Adrenal gland (tissue), 12 donors: Measurements from ENCODE around the gene RCOR3. TPM values are rescaled to one million over a fixed set of nuclear protein-coding genes. Genes with fewer than 3 reads are reported as not detected.
A peak's percentile ranks its signal among the peaks of the same experiment; 100 is the strongest.
"Not testable (repeated sequence)": the region's sequence is repeated elsewhere in the genome, so short reads cannot be mapped to it uniquely, and the experiment has no call there.

ENCODE experiments used
- DNase-seq, 7 donors: peaks; one replicate each; pipeline ENCODE4 v3.0.0-alpha.2; 2019 to 2020
- H3K27ac ChIP-seq, 5 donors: fragments of 200-600 bp; sonication (generic) in 4 of 5; 1 replicate in 3 of 5; 2 replicates in 2 of 5; pipeline versions ENCODE4 v1.5.1 to v1.8.0; 2016 to 2020; ENCODE audit warnings: mild to moderate bottlenecking in 1 of 5
- H3K27me3 ChIP-seq: fragments of 200-600 bp; 2 replicates; pipeline ENCODE4 v1.8.0; 2021
- H3K36me3 ChIP-seq, 2 donors: fragments of 200-600 bp; replicated peaks in 1 of 2; 1 replicate in 1 of 2; 2 replicates in 1 of 2; pipeline versions ENCODE4 v1.5.1 to v1.8.0; 2018 to 2022
- H3K4me1 ChIP-seq, 2 donors: fragments of 200-600 bp; replicated peaks in 1 of 2; 1 replicate in 1 of 2; 2 replicates in 1 of 2; pipeline versions ENCODE4 v1.5.1 to v1.8.0; 2018 to 2021
- H3K4me3 ChIP-seq, 4 donors: fragments of 200-600 bp; sonication (generic) in 3 of 4; one replicate each; pipeline ENCODE4 v1.5.1; 2016 to 2018
- H3K9me3 ChIP-seq, 3 donors: fragments of 200-600 bp; sonication (generic) in 1 of 3; replicated peaks in 1 of 3; 1 replicate in 2 of 3; 2 replicates in 1 of 3; pipeline versions ENCODE4 v1.5.1 to v1.8.0; 2016 to 2021
- CTCF ChIP-seq, 6 experiments: fragments of 450-650 bp in 4 of 6; fragments of 200-600 bp in 2 of 6; sonication (generic) in 1 of 6; IDR thresholded peaks; 1 replicate in 5 of 6; 2 replicates in 1 of 6; pipeline versions ENCODE4 v1.5.1 to v1.8.0; 2016 to 2021; ENCODE audit warnings: antibody characterized with exemption in 6 of 6, mild to moderate bottlenecking in 2 of 6, moderate library complexity in 1 of 6
- POLR2A ChIP-seq, 2 donors: fragments of 450-650 bp; IDR thresholded peaks; one replicate each; pipeline ENCODE4 v1.6.1; 2017; ENCODE audit warnings: antibody characterized with exemption in 2 of 2, mild to moderate bottlenecking in 2 of 2, moderate library complexity in 1 of 2
- WGBS, 4 donors: extraction: QIAGEN DNeasy Blood & Tissue Kit in 2 of 4; methylation state at CpG; one replicate each; pipeline versions ENCODE4 v1.1.5 to v1.1.7; 2013 to 2017; 5-methylcytosine and 5-hydroxymethylcytosine counted together
- intact Hi-C, 2 donors: fragments of 100-400 bp; cut with DNase I; formaldehyde crosslinking; loops; one replicate each; pipeline versions ENCODE4 v1.14.1 to v1.15.0; 2022 to 2023
- polyA plus RNA-seq, 3 donors: library from polyadenylated mRNA; stranded (reverse); fragments of 200-250 nt in 2 of 3; fragments of 350-450 nt in 1 of 3; fragmentation: Illumina TruSeq in 1 of 3; extraction: RNeasy Lipid Tissue Mini Kit (QIAGEN cat#74804) in 1 of 3; gene quantifications; one replicate each; pipeline ENCODE4 v1.2.3, GENCODE V29; 2013 to 2014
- total RNA-seq, 9 donors: library from RNA; depleted of rRNA in 4 of 9; stranded (reverse); fragments of >200 nt in 4 of 9; fragments of 120-200 nt in 1 of 9; fragmentation: NEBNext Ultra II Directional in 1 of 9; extraction: Animal tissue kit (Norgen Biotek cat#: 25700) in 1 of 9; gene quantifications; one replicate each; pipeline versions ENCODE4 v1.1.0 to v1.2.4, GENCODE V29; 2013 to 2023
- donor health status: healthy with polysubstance abuse.
- donor health status: Bipolar disorder and iron deficiency.
- donor health status: DM: yes; HTN: yes; CAD: no.
- donor health status: DM: no; HTN: no; CAD: no.
- donor health status: DM: no; HTN: no; CAD: no.
- donor health status: DM: yes; HTN: yes; CAD: no.

The RCOR3 gene
- total and polyA plus RNA-seq, 12 donors: 19.4 to 57.2 (median 34.5) TPM

GRCh38 chr1:211349741-211350140 lies 90.6 kb downstream of the RCOR3 start:
- TF ChIP-seq CTCF (IDR thresholded peaks at IDR 0.05): no peak
- no peak for TF ChIP-seq POLR2A (IDR thresholded peaks at IDR 0.05)
- Histone ChIP-seq H3K4me3 (no peak overlapping the region), H3K27ac (no peak overlapping the region), H3K9me3 (no peaks in the 10 kb centered on the region), H3K36me3 (no peaks in the 10 kb centered on the region), H3K27me3 (no peaks in the 10 kb centered on the region), H3K4me1 (no peaks in the 10 kb centered on the region)
- intact Hi-C loops: no loop called here
- 94 to 100% (median 97%) methylated on average over 2 of the region's 2 CpGs for WGBS, 4 donors
- no peak for DNase-seq

GRCh38 chr1:211352055-211352454 lies 92.9 kb downstream of the RCOR3 start:
- WGBS, 4 donors: 93 to 98% (median 97%) methylated on average over 3 of the region's 3 CpGs
- H3K27me3 ChIP-seq, intact Hi-C loops, H3K4me3 ChIP-seq, DNase-seq, H3K27ac ChIP-seq, H3K4me1 ChIP-seq, H3K9me3 ChIP-seq, H3K36me3 ChIP-seq: not testable (repeated sequence)

GRCh38 chr1:211352465-211352864 lies 93.3 kb downstream of the RCOR3 start:
- WGBS, 4 donors: 92 to 100% (median 96%) methylated on average over 2 of the region's 2 CpGs
- H3K27ac ChIP-seq: no peak overlapping the region
- intact Hi-C loops: no loop called here
- H3K36me3 ChIP-seq: peaks cover 0 to 6% of the 10 kb centered on the region in 2 donors
- DNase-seq: no peak
- H3K4me3 ChIP-seq: no peak overlapping the region
- no peaks in the 10 kb centered on the region for H3K9me3 ChIP-seq
- no peaks in the 10 kb centered on the region for H3K27me3 ChIP-seq
- no peaks in the 10 kb centered on the region for H3K4me1 ChIP-seq
- no peak for TF ChIP-seq CTCF (IDR thresholded peaks at IDR 0.05)
- TF ChIP-seq POLR2A (IDR thresholded peaks at IDR 0.05): no peak

- H3K4me1 ChIP-seq: no peaks in the 10 kb centered on the region
- DNase-seq: peak; percentile 38 to 72 (median 54)
- H3K36me3 ChIP-seq: peaks cover 0 to 6% of the 10 kb centered on the region in 2 donors
- H3K9me3 ChIP-seq: no peaks in the 10 kb centered on the region
- H3K27me3 ChIP-seq: no peaks in the 10 kb centered on the region
- no peak for TF ChIP-seq POLR2A (IDR thresholded peaks at IDR 0.05)
- peak; percentile 37 to 74 (median 61) for TF ChIP-seq CTCF (IDR thresholded peaks at IDR 0.05)
- WGBS, 4 donors: 68 to 83% (median 75%) methylated on average over 6 to 8 of the region's 8 CpGs
- no peak overlapping the region for H3K4me3 ChIP-seq
- H3K27ac ChIP-seq: no peak overlapping the region
- intact Hi-C loops: no loop called here
Measured at GRCh38 chr1:211352985-211353515, 93.9 kb downstream of the RCOR3 start.

GRCh38 chr1:211353562-211354212 lies 94.5 kb downstream of the RCOR3 start:
- H3K27ac ChIP-seq: no peak overlapping the region
- DNase-seq: no peak
- H3K4me3 ChIP-seq: no peak overlapping the region
- H3K36me3 ChIP-seq: peaks cover 0 to 6% of the 10 kb centered on the region in 2 donors
- H3K27me3 ChIP-seq: no peaks in the 10 kb centered on the region
- no peak for TF ChIP-seq POLR2A (IDR thresholded peaks at IDR 0.05)
- TF ChIP-seq CTCF (IDR thresholded peaks at IDR 0.05): no peak
- no peaks in the 10 kb centered on the region for H3K4me1 ChIP-seq
- WGBS, 4 donors: 0 to 2% (median 0%) methylated on average over 1 of the region's 1 CpG
- H3K9me3 ChIP-seq: no peaks in the 10 kb centered on the region
- intact Hi-C loops: no loop called here
